Large intestine (tissue), 1 donor: ENCODE data around the gene CCDC83. TPM values are rescaled to one million over a fixed set of nuclear protein-coding genes. Genes with fewer than 3 reads are reported as not detected.

Source experiments
- polyA plus RNA-seq: library from polyadenylated mRNA; unstranded; fragments of 120-200 nt; gene quantifications from one replicate; pipeline ENCODE4 v1.2.1, GENCODE V29; 2013

Gene CCDC83
- polyA plus RNA-seq, 1 donor, result 0.04 TPM

Other genes starting within 250 kb of the CCDC83 start
- gene DLG2, start 228.0 kb upstream of the CCDC83 start, polyA plus RNA-seq, result 8.1 TPM
- gene TMEM126B, start 226.8 kb upstream of the CCDC83 start, polyA plus RNA-seq, result 78.4 TPM
- gene TMEM126A, start 207.4 kb upstream of the CCDC83 start, polyA plus RNA-seq, result 48.6 TPM
- 88.5 TPM for gene CREBZF, start 190.3 kb upstream of the CCDC83 start, polyA plus RNA-seq
- gene CCDC89, start 169.2 kb upstream of the CCDC83 start, polyA plus RNA-seq, result 0.94 TPM
- gene SYTL2, start 44.2 kb upstream of the CCDC83 start, polyA plus RNA-seq, result 40.9 TPM
- gene PICALM, start 213.7 kb downstream of the CCDC83 start, polyA plus RNA-seq, result 177 TPM